GM18867 (cell line): ENCODE measurements around the gene NAALADL2.
"Not testable (repeated sequence)": the region's sequence is repeated elsewhere in the genome, so short reads cannot be mapped to it uniquely, and the experiment has no call there.

ENCODE experiments used
- ATAC-seq: cut with Tn5 transposase; IDR thresholded peaks from one replicate; pipeline ENCODE4 v1.9.1; 2021; ENCODE audit warnings: mild to moderate bottlenecking, moderate library complexity; ENCODE audit not compliant: unreplicated experiment

NAALADL2 gene

DNA sequence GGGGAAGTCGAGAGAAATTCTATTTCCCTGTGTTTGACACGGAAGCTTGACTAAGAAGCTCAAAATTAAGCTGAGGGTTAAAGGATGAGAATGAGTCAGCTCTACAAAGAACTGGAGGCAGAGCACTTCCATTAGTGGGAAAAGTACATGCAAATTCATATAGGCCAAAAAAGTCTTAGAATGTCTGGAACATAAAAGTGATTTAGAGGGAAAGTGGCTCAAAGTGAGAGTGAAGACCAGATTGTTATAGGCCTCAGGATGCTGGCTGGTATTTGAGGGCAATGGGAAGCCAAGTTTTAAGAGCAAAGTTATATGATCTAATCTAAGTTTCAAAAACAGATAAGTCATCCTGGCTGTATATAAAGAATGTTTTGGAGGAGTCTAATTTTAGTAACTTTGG lies 857.3 kb downstream of the NAALADL2 start:
- no peak for ATAC-seq

DNA sequence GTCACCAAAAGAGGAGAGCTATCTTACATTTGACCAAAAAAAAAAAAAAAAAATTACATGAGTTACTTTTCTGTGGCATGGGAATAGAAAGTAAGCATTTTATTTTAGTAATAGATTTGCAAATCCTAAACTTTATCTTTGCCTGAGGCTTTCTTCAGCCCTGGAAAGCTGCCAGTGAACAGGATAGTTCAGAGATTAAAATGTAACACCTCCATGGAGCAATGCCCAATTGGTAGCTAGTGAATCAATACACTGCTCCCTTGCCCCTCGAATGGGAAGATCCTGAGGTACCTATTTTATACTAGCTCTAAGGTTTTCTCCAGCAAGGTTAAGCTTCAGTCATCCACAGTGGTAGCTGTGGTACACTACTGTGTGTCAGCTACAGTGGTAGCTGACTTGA lies 867.1 kb downstream of the NAALADL2 start:
- no peak for ATAC-seq

DNA sequence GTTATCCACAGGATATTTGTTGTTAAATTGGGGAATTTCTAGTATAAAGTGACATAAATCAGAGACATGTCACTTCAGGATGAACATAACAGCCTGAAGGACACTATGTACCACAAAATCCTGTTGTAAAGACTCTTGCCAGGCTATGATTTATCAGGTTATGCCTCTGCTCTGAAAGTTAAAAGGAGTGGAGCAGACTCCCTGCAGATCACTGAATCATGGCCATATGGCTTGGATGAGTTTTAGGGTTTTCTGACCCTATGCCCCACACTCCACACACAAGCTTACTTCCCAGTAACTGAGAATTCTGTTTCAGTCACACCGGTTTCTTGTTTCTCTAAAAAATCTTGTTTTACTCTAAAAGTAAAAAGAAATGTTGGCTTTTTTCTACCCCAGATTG lies 869.4 kb downstream of the NAALADL2 start:
- ATAC-seq: no peak

GRCh38 chr3:175729466-175729865 lies 870.3 kb downstream of the NAALADL2 start:
- ATAC-seq: no peak

DNA sequence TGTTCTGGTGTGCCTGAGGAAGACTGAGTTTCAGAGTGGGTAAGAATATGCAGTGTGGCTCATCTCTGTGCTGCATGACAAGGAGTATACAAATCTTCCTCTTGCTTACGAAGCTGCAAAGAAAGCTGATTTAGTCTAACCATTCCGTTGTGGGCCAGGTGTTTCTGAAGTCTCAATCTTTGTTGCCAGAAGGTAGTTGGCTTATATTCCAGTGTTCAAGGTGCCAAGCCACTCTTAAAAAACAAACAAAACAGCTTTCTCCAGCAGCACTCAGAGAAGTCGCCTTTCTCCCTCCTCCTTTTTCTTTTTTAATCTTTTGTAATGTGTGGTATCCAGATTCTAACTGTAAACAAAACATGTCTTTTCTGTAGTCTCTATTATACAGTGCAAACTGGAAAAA lies 872.4 kb downstream of the NAALADL2 start:
- ATAC-seq: no peak

DNA sequence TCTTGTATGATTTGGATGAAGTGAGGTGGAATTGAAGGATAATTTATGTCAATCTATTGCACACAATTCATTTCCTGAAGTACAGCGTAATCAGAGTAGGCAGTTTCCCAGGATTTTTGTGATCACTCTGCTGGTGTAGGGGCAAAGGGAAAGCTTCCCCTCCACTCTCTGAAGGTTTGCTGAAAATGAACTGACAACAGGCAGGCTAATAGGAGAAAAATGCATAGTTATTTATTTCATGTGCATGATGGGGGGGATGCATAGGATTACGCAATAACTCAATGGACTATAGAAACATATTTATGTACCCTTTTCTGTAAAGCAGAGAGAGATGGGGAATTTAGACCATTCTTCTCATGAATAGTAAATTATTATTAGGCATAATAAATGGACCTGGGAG lies 872.9 kb downstream of the NAALADL2 start:
- ATAC-seq: no peak

DNA sequence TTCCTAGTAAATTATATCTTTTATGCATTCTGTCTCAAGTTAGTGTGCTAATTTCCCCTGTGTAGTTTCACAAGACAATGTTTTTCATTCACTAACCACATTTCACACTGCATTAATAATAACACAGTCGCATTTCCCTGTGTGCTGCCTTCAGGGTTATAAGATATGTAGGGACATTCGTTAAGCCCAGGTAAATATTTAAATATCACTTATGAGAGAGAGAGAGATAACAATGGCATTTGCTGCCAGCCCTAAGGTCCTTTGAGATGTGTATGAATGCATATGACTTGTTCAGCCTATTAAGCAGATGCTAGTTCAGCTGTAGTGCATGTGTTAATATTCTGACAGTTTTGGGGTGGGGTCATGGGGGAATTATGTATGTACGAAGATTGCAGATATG lies 876.7 kb downstream of the NAALADL2 start:
- no peak for ATAC-seq

GRCh38 chr3:175737646-175738572 lies 878.8 kb downstream of the NAALADL2 start:
- no peak for ATAC-seq

- ATAC-seq: no peak
Measured at GRCh38 chr3:175741951-175742350, 882.8 kb downstream of the NAALADL2 start.

DNA sequence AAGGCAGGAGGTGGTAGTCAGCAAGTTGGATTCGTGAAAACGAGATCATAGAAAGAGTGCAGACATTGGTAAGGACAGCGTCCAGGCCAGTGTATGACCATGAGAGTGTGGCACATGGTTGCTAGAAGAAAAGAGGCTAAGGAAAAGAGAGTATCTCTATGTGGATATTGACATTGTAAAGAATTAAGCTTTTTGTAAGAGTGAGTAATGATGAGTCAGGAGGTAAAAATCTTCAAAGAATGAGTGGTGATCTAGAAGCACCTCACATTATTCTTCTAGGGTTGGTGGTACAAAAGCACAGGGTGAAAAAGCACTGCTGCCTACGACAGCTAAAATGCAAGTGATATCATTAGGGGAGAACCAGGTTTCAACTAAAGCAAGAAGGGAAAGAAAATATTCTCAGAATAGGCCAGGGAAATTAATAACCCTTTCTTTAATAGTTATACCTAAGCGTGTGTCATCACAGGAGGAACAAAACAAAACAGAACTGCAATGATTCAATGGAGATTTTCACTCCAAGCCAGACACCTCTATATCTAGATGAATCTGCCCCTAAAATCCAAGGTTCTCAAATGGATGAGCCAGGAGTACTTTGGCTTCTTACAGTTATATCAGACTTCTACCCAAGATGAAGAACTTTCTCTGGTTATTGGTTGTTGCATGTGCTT lies 884.7 kb downstream of the NAALADL2 start:
- ATAC-seq: no peak

GRCh38 chr3:175746308-175746707 lies 887.2 kb downstream of the NAALADL2 start:
- no peak for ATAC-seq

DNA sequence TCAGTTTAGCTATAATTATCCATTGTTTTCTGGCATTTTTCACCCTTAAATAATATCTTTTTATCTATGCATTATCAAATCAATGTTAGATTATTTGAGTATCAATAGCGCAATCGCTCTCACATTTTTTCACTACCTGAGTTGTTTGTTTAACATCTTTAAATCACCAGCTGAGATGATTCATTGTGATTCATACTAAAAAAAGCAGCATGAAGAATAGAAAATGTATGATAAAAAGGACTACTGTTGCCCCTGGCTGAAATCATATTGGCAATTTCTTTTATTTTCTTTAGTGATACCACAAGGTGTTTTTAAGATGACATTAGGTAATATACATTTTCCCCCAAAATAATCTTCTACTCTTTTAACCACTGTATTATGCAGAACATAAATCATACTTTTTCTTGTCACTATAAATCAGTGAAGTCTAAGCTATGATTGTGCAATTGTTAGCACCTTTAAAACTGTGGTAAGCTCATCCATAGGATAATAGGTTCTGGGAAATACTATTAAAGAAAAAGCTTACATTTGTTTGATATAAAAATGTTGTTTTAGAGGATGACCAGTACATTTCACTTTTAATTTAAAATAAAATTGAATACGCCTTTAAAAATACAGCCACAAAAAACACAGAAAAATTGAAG lies 889.1 kb downstream of the NAALADL2 start:
- ATAC-seq: no peak

DNA sequence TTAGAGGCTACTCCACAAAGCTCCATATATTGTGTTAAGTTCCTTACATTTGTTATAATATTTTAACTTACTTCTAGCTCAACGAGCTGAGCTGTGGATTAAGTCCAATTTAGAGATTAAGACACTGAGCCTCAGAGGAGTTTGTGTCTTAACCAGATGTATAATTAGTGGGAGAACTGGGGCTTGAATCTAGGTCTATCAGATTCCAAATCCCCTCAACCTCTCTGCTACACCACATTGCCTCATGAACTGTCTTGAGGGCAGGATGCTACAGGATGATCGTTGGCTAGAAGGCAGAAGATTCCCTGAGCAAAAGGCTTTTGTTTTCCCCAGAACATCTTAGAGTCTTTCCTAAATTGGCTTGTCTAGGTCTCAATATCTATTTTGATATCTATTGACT lies 890.8 kb downstream of the NAALADL2 start:
- ATAC-seq: no peak

DNA sequence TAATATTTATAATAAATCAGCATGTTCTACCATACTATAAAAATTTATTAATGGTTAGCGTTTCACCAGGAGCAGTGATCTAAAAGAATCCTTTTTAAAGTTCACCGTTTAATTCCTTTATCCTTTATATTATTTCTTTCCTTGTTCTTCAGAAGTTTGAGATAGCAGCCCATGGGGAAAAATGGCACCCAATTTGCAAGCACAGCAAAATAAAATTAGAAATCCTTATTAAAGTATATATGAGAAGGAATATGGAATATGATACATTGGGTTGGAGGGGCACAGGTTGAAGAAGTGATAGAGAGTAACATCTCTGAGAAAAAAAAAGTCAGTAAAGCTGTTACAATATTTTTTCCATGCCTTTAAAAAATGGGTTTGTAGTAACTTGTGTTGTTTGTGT lies 892.0 kb downstream of the NAALADL2 start:
- ATAC-seq: no peak

- no peak for ATAC-seq
Measured at GRCh38 chr3:175763948-175764347, 904.8 kb downstream of the NAALADL2 start.

DNA sequence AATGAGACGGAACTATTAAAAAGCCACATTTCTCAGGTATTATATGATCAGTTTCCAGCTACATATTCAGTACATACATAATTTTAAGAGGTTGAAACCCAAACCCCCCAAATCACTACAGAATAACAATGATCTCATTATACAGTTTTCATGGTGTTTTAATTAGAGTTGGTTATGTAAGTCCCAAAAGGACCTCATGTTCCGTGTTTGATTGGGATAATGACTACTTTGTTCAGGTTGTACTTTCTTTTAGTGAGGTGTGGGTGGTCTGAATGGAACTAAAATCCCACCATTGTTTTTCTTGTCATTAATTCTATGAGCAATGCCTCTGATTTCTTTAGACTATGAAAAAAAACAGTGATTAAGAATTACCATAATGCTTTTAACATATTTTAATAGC lies 905.6 kb downstream of the NAALADL2 start:
- ATAC-seq: no peak

DNA sequence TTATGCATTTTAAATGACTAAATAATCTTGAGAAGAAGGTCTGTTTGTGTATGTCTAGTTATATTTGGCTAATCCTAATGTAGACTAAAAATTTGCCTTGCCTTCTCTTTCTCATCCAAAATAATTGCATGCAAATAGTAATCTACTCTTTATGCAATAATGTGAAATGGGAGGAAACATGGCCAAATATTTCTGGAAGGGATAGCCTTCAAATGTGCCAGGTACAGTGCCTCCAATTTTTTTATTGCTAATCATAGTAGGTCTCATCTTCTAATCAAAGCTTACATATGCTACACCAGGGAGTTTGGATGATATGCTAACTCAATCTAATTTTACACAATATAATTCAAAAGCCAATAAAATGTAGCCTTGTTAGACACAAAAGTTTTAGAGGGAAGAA lies 911.3 kb downstream of the NAALADL2 start:
- no peak for ATAC-seq

- ATAC-seq: no peak
Measured at GRCh38 chr3:175777495-175777894, 918.4 kb downstream of the NAALADL2 start.

DNA sequence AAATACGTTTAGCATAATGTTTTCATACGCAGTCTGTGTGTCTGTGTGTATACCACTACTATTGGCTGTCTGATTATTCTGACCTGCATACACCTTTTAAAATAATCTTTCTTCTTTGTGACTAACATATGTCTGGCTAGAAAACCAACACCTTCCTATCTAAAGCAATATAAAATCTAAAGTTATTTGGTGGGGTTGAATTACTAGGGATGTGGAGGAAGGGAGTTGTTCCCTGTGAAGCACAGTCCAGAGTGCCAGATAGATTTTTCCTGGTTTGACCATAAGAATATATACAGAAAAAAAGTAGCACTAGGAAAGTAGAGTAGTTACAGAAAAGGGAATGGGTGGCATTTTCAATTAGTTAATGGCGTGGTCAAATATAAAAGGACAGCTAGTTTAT lies 918.8 kb downstream of the NAALADL2 start:
- no peak for ATAC-seq

GRCh38 chr3:175778994-175779393 lies 919.9 kb downstream of the NAALADL2 start:
- ATAC-seq: no peak

GRCh38 chr3:175787109-175787508 lies 928.0 kb downstream of the NAALADL2 start:
- not testable (repeated sequence) for ATAC-seq

- no peak for ATAC-seq
Measured at GRCh38 chr3:175792245-175792644, 933.1 kb downstream of the NAALADL2 start.
